ENCODE data around the gene NPTN. TPM values are rescaled to one million over a fixed set of nuclear protein-coding genes. Genes with fewer than 3 reads are reported as not detected.

Gene NPTN
- total RNA-seq, 4 donors from 2014 or later, result 84.3 to 118 (median 106) TPM

DNA sequence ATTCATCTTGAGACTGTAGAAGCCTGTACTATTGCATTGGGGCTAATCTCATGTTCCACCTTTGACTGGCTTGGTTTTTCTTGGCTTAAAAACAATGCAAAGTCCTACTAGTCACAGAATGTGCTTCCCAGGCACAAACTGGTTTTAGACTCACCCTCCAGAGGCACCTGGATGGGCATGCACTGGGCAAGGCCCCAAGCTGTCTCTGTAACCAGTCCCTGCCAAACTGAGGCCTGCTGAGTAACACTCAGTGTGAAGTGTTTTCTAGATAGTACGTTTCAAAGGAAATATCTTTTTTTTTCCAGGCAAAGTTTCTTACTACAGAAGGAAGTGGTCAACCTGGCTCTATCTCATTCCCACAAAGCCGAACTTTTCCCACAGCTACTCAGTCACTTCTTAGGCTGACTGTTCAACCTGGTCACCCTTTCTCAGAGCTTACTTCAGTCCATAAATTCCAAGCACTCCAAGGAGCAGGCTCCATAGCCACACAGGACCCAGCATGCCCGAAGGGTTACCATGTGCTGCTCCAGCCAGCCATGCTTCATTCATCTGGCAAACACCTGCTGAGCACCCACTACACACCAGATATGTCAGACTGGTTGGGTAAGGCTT, 57.4 kb downstream of the NPTN start:
- Histone ChIP-seq H3K4me3 (no peak overlapping the region), H3K27me3 (no peaks in the 10 kb centered on the region), H3K9me3 (no peaks in the 10 kb centered on the region), H3K4me1 (peaks cover 0 to 3% (median 0%) of the 10 kb centered on the region in 4 donors), H3K36me3 (peaks cover 0 to 81% (median 0%) of the 10 kb centered on the region in 3 donors), H3K27ac (no peak overlapping the region)
- DNase-seq (ENCODE audit: low spot score in 2 of 2), result no peak
- no peak for TF ChIP-seq EP300 (IDR thresholded peaks at IDR 0.05)
- TF ChIP-seq POLR2A (IDR thresholded peaks at IDR 0.05), result no peak
- TF ChIP-seq, protein P1, sequence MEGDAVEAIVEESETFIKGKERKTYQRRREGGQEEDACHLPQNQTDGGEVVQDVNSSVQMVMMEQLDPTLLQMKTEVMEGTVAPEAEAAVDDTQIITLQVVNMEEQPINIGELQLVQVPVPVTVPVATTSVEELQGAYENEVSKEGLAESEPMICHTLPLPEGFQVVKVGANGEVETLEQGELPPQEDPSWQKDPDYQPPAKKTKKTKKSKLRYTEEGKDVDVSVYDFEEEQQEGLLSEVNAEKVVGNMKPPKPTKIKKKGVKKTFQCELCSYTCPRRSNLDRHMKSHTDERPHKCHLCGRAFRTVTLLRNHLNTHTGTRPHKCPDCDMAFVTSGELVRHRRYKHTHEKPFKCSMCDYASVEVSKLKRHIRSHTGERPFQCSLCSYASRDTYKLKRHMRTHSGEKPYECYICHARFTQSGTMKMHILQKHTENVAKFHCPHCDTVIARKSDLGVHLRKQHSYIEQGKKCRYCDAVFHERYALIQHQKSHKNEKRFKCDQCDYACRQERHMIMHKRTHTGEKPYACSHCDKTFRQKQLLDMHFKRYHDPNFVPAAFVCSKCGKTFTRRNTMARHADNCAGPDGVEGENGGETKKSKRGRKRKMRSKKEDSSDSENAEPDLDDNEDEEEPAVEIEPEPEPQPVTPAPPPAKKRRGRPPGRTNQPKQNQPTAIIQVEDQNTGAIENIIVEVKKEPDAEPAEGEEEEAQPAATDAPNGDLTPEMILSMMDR (IDR thresholded peaks at IDR 0.05), result no peak
- WGBS, 2 donors, result 79 to 88% methylated on average over 3 of the region's 3 CpGs

DNA sequence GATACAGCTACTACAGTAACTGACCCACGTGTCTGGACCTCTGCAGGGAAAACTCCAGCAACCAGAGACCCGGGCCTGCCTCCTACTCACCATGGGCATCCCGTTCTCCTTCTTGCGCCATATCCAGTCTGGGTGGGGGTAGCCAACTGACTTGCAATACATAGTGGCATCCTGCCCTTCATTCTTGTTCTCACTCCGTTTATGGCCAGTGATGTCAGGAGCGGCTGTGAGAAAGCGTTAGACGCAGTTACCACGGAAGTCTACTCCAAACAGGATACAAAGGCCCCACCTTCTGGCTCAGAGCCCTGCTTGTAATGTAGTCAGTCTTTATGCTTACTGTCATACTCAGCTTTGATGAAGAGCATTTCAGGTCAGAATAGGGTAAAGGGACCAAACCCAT, 59.6 kb downstream of the NPTN start:
- H3K9me3 ChIP-seq, result no peaks in the 10 kb centered on the region
- 69 to 72% methylated on average over 9 of the region's 9 CpGs for whole genome bisulfite sequencing, 2 donors
- H3K27me3 ChIP-seq, result no peaks in the 10 kb centered on the region
- no peak for DNase-seq (ENCODE audit: low spot score in 2 of 2)
- H3K4me3 ChIP-seq, result no peak overlapping the region
- peaks cover 0 to 3% (median 0%) of the 10 kb centered on the region in 4 donors for H3K4me1 ChIP-seq
- H3K27ac ChIP-seq, result no peak overlapping the region
- peaks cover 3 to 89% (median 8%) of the 10 kb centered on the region in 3 donors for H3K36me3 ChIP-seq
- TF ChIP-seq EP300 (IDR thresholded peaks at IDR 0.05), result no peak
- no peak for TF ChIP-seq POLR2A (IDR thresholded peaks at IDR 0.05)
- TF ChIP-seq, protein P1 (IDR thresholded peaks at IDR 0.05), result no peak

DNA sequence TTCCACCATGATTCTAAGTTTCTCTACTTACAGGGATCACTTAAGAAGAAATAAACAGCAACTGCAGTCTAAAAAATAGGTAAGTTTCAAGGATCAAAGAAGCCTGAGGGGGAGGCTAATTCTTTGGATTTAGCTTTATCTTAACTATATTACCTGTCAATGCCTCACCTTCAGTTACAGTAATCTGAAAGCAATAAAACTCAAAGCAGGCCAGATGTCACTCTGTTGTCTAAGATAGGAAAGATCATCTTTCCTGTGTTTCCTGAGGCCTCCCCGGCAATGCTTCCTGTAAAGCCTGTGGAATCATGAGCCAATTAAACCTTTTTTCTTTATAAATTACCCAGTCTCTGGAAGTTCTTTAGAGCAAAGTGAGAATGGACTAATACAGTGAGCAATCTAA, 60.2 kb downstream of the NPTN start:
- TF ChIP-seq POLR2A (IDR thresholded peaks at IDR 0.05) (no peak), EP300 (IDR thresholded peaks at IDR 0.05) (no peak)
- TF ChIP-seq, protein P1 (IDR thresholded peaks at IDR 0.05), result no peak
- no peak for DNase-seq (ENCODE audit: low spot score in 2 of 2)
- WGBS, 2 donors, result 68 to 80% methylated on average over 1 of the region's 1 CpG
- Histone ChIP-seq H3K27me3 (no peaks in the 10 kb centered on the region), H3K9me3 (no peaks in the 10 kb centered on the region), H3K27ac (no peak overlapping the region), H3K4me3 (no peak overlapping the region), H3K4me1 (peaks cover 0 to 3% (median 0%) of the 10 kb centered on the region in 4 donors), H3K36me3 (peaks cover 3 to 89% (median 8%) of the 10 kb centered on the region in 3 donors)

DNA sequence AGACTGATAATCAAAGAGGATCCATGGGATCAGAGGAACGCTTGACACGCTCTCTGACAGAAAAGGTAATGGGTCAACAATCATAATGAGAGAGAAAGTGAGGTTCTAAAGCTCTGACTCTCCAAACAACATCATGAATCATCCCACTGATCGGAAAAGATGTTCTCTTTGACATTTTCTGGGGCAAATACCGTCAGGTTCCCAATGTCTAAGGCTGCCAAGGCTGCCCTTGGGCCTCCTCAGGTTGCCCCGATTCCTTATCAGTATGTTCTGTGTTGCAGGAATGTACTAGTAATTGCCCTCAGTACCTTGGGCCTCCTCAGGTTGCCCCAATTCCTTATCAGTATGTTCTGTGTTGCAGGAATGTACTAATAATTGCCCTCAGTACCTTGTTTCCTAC, 60.9 kb downstream of the NPTN start:
- WGBS, 2 donors, result 73 to 94% methylated on average over 5 of the region's 5 CpGs
- Histone ChIP-seq H3K36me3 (peaks cover 3 to 89% (median 8%) of the 10 kb centered on the region in 3 donors), H3K9me3 (no peaks in the 10 kb centered on the region), H3K27ac (no peak overlapping the region), H3K4me3 (no peak overlapping the region), H3K27me3 (no peaks in the 10 kb centered on the region), H3K4me1 (peaks cover 0 to 3% (median 0%) of the 10 kb centered on the region in 4 donors)
- TF ChIP-seq EP300 (IDR thresholded peaks at IDR 0.05) (no peak), POLR2A (IDR thresholded peaks at IDR 0.05) (no peak)
- TF ChIP-seq, protein P1 (IDR thresholded peaks at IDR 0.05), result no peak
- no peak for DNase-seq (ENCODE audit: low spot score in 2 of 2)

DNA sequence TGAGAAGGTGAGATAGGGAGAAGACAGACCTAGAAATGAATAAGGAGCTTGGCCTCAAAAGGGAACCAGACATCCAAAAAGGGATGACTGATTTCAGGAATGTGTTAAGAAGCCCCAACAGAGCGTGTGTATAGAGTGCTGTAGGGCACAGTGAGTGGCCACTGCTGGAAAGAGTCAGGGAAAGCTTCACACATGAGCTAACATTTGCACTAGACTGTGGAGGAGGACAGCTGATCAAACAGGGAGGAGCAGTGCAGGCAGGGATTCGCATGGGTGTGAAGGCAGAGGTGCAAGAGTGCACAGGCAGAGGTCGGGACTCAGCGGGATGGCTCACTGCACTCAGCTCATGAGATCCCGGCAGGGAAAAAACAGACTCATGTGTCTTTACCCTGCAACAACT, 61.8 kb downstream of the NPTN start:
- H3K27ac ChIP-seq, result no peak overlapping the region
- TF ChIP-seq, protein P1 (IDR thresholded peaks at IDR 0.05), result no peak
- TF ChIP-seq EP300 (IDR thresholded peaks at IDR 0.05), result no peak
- TF ChIP-seq POLR2A (IDR thresholded peaks at IDR 0.05), result no peak
- H3K4me3 ChIP-seq, result no peak overlapping the region
- H3K9me3 ChIP-seq, result no peaks in the 10 kb centered on the region
- DNase-seq (ENCODE audit: low spot score in 2 of 2), result no peak
- peaks cover 3 to 87% (median 8%) of the 10 kb centered on the region in 3 donors for H3K36me3 ChIP-seq
- no peaks in the 10 kb centered on the region for H3K27me3 ChIP-seq
- peaks cover 0 to 3% (median 0%) of the 10 kb centered on the region in 4 donors for H3K4me1 ChIP-seq
- WGBS, 2 donors, result 60 to 76% methylated on average over 5 of the region's 5 CpGs
